ENCODE results near the gene SORCS2. TPM values are rescaled to one million over a fixed set of nuclear protein-coding genes. Genes with fewer than 3 reads are reported as not detected.

The SORCS2 gene
- polyA plus RNA-seq, 1 donor from 2014 or later, result 1.0 TPM

DNA sequence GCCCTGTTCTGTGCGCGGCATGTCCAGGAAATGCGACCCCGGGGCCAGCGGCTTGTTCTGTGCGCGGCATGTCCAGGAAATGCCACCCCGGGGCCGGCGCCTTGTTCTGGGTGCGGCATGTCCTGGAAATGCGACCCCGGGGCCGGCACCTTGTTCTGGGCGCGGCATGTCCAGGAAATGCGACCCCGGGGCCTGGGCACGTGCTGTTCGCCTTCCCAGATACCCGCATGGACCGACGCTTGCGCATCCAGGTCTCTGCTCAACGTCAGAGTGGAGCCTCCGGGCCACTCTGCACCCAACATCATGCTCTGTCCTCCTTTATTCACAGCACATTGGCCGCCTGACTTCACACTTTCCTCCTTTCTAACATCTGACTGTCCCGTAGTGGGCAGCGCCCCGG is 318.2 kb downstream of the SORCS2 start:
- no peak for TF ChIP-seq TAF1 (IDR thresholded peaks at IDR 0.05; ENCODE audit: low read depth)
- TF ChIP-seq EP300 (conservative IDR thresholded peaks at IDR 0.05; ENCODE audit: poor library complexity, severe bottlenecking), result no peak
- no peak for TF ChIP-seq RAD21 (conservative IDR thresholded peaks at IDR 0.05)
- TF ChIP-seq, protein P1, sequence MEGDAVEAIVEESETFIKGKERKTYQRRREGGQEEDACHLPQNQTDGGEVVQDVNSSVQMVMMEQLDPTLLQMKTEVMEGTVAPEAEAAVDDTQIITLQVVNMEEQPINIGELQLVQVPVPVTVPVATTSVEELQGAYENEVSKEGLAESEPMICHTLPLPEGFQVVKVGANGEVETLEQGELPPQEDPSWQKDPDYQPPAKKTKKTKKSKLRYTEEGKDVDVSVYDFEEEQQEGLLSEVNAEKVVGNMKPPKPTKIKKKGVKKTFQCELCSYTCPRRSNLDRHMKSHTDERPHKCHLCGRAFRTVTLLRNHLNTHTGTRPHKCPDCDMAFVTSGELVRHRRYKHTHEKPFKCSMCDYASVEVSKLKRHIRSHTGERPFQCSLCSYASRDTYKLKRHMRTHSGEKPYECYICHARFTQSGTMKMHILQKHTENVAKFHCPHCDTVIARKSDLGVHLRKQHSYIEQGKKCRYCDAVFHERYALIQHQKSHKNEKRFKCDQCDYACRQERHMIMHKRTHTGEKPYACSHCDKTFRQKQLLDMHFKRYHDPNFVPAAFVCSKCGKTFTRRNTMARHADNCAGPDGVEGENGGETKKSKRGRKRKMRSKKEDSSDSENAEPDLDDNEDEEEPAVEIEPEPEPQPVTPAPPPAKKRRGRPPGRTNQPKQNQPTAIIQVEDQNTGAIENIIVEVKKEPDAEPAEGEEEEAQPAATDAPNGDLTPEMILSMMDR (IDR thresholded peaks at IDR 0.05; ENCODE audit: poor library complexity, severe bottlenecking), result no peak
- no peak for TF ChIP-seq POLR2AphosphoS5 (IDR thresholded peaks at IDR 0.05)
- TF ChIP-seq SMC3 (conservative IDR thresholded peaks at IDR 0.05; ENCODE audit: poor library complexity), result no peak
- no peak for TF ChIP-seq MXI1 (conservative IDR thresholded peaks at IDR 0.05; ENCODE audit: poor library complexity, severe bottlenecking)
- TF ChIP-seq, protein P2, sequence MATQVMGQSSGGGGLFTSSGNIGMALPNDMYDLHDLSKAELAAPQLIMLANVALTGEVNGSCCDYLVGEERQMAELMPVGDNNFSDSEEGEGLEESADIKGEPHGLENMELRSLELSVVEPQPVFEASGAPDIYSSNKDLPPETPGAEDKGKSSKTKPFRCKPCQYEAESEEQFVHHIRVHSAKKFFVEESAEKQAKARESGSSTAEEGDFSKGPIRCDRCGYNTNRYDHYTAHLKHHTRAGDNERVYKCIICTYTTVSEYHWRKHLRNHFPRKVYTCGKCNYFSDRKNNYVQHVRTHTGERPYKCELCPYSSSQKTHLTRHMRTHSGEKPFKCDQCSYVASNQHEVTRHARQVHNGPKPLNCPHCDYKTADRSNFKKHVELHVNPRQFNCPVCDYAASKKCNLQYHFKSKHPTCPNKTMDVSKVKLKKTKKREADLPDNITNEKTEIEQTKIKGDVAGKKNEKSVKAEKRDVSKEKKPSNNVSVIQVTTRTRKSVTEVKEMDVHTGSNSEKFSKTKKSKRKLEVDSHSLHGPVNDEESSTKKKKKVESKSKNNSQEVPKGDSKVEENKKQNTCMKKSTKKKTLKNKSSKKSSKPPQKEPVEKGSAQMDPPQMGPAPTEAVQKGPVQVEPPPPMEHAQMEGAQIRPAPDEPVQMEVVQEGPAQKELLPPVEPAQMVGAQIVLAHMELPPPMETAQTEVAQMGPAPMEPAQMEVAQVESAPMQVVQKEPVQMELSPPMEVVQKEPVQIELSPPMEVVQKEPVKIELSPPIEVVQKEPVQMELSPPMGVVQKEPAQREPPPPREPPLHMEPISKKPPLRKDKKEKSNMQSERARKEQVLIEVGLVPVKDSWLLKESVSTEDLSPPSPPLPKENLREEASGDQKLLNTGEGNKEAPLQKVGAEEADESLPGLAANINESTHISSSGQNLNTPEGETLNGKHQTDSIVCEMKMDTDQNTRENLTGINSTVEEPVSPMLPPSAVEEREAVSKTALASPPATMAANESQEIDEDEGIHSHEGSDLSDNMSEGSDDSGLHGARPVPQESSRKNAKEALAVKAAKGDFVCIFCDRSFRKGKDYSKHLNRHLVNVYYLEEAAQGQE (IDR thresholded peaks at IDR 0.05; ENCODE audit: borderline replicate concordance), result no peak
- TF ChIP-seq EZH2 (IDR thresholded peaks at IDR 0.05; ENCODE audit: borderline replicate concordance, insufficient read depth, low read length, poor library complexity, severe bottlenecking), result no peak

DNA sequence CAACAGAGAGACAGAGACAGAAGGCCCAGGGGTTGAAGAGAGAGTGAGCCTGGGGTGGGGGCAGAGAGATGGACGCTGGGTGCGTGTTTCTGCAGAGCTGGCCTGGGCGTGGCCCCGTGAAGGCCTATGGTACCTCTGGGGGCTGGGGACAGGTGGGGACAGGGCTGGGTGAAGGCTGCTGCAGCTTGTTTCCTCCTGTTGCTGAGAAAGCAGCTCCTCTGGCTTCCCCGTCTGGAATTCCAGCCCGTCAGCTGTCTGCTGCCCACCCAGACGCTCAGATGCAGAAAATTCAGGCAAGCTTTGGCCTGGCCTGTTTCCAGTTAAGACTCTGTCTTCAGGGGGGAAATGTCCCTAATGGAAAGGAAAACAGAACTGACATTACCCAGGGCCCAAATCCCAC is 319.2 kb downstream of the SORCS2 start:
- Histone ChIP-seq H3F3A (ENCODE audit: insufficient read depth, low read length, poor library complexity, severe bottlenecking) (peaks cover 4% of the 10 kb centered on the region), H3K9me3 (ENCODE audit: low read length) (no peaks in the 10 kb centered on the region), H3K4me2 (ENCODE audit: low read length) (no peak overlapping the region), H3K36me3 (ENCODE audit: insufficient read depth, low read length) (no peaks in the 10 kb centered on the region), H3K27me3 (ENCODE audit: insufficient read depth, low read depth, low read length) (no peaks in the 10 kb centered on the region), H4K20me1 (ENCODE audit: insufficient read depth) (no peaks in the 10 kb centered on the region), H3K9me2 (ENCODE audit: insufficient read depth, low read length) (no peaks in the 10 kb centered on the region), H3K9ac (ENCODE audit: low read length) (no peak overlapping the region), H3K27ac (ENCODE audit: low read length) (no peak overlapping the region), H2AFZ (ENCODE audit: low read depth, low read length) (no peak overlapping the region), H3K79me2 (replicated peaks; ENCODE audit: insufficient read depth, low read length) (no peaks in the 10 kb centered on the region), H3K4me3 (ENCODE audit: low read length) (no peak overlapping the region)
- TF ChIP-seq SMC3 (conservative IDR thresholded peaks at IDR 0.05; ENCODE audit: poor library complexity), result no peak
- TF ChIP-seq TAF1 (IDR thresholded peaks at IDR 0.05; ENCODE audit: low read depth), result no peak
- TF ChIP-seq, protein P2 (IDR thresholded peaks at IDR 0.05; ENCODE audit: borderline replicate concordance), result no peak
- no peak for TF ChIP-seq EP300 (conservative IDR thresholded peaks at IDR 0.05; ENCODE audit: poor library complexity, severe bottlenecking)
- TF ChIP-seq, protein P1 (IDR thresholded peaks at IDR 0.05; ENCODE audit: poor library complexity, severe bottlenecking), result no peak
- no peak for TF ChIP-seq POLR2AphosphoS5 (IDR thresholded peaks at IDR 0.05)
- no peak for TF ChIP-seq EZH2 (IDR thresholded peaks at IDR 0.05; ENCODE audit: borderline replicate concordance, insufficient read depth, low read length, poor library complexity, severe bottlenecking)
- no peak for TF ChIP-seq MXI1 (conservative IDR thresholded peaks at IDR 0.05; ENCODE audit: poor library complexity, severe bottlenecking)
- TF ChIP-seq RAD21 (conservative IDR thresholded peaks at IDR 0.05), result no peak

More for the DNA sequence above, 318.2 kb downstream of the SORCS2 start:
- Histone ChIP-seq H3K27ac (ENCODE audit: low read length) (no peak overlapping the region), H3K36me3 (ENCODE audit: insufficient read depth, low read length) (no peaks in the 10 kb centered on the region), H3K4me2 (ENCODE audit: low read length) (no peak overlapping the region), H4K20me1 (ENCODE audit: insufficient read depth) (no peaks in the 10 kb centered on the region), H3K27me3 (ENCODE audit: insufficient read depth, low read depth, low read length) (no peaks in the 10 kb centered on the region), H3K9me3 (ENCODE audit: low read length) (no peaks in the 10 kb centered on the region), H3F3A (ENCODE audit: insufficient read depth, low read length, poor library complexity, severe bottlenecking) (peaks cover 4% of the 10 kb centered on the region), H2AFZ (ENCODE audit: low read depth, low read length) (no peak overlapping the region), H3K9me2 (ENCODE audit: insufficient read depth, low read length) (no peaks in the 10 kb centered on the region), H3K79me2 (replicated peaks; ENCODE audit: insufficient read depth, low read length) (no peaks in the 10 kb centered on the region), H3K4me3 (ENCODE audit: low read length) (no peak overlapping the region), H3K9ac (ENCODE audit: low read length) (no peak overlapping the region)

Data from neural cell (in vitro differentiated cells).